ENCODE results near the gene PTPRM.
A peak's percentile ranks its signal among the peaks of the same experiment; 100 is the strongest.

Gene PTPRM

DNA sequence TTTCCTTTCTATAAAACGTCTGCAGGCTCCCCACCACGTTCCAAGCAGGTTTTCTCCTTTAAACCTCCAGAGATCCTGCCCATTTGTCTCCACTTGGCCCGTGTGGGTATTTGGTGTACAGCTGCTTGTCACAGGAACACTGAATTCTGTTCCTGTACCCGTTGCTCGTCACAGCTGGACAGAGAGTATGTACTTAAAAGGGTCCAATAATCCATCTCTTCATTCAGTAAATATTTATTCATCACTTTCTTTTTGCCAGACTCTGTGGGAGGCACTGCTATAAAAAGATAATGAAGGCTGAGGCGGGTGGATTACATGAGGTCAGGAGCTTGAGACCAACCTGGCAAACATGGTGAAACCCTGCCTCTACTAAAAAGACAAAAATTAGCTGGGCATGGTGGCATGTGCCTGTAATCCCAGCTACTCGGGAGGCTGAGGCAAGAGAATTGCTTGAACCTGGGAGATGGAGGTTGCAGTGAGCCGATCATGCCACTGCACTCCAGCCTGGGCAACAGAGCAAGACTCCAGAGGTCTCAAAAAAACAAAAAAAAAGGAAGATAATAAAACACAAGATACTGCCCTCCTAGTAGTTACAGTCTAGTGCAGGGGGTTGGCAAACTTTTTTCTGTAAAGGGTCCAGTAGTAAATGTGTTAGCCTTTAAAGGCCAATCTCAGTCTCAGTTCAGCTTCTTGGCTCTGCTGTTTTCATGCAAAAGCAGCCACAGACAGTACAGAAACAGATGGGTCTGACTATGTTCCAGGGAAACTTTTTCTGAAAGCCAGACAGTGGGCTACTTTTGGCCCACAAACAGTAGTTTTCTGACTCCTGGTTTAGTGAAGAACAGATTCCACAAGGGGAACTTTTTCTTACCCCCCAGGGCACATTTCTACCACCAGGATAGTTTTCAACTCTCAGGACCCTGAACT is 732.2 kb downstream of the PTPRM start:
- DNase-seq, result no peak

DNA sequence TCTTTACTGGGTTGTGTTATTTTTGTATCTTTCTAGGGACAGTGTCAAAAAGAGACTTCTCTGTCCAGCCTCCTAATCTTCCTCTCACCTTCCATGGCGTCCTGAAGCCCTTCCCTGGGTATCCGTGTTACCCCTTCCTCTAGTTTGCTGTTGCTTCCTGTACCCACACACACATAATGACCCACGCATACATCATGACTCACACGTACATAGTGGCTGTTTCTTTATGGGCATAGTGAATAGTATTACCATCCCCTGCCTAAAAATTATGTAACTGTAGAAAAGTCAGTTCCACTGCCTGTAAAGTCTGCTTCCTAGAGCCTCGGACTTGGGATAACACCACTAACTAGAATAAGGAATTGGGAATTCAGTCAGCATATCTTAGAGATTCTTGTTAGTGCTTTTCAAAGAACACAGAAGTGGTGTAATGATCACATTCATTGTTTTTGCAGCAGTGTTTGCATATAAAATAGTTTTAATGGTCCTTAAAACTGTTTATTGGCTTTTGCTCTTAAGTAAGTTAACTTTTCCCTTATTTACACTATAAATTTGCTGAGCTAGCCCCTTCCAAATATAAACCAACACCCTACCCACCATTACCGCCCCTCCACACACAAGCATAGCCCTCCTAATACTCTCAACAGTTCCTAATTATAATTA is 733.8 kb downstream of the PTPRM start:
- no peak for DNase-seq

DNA sequence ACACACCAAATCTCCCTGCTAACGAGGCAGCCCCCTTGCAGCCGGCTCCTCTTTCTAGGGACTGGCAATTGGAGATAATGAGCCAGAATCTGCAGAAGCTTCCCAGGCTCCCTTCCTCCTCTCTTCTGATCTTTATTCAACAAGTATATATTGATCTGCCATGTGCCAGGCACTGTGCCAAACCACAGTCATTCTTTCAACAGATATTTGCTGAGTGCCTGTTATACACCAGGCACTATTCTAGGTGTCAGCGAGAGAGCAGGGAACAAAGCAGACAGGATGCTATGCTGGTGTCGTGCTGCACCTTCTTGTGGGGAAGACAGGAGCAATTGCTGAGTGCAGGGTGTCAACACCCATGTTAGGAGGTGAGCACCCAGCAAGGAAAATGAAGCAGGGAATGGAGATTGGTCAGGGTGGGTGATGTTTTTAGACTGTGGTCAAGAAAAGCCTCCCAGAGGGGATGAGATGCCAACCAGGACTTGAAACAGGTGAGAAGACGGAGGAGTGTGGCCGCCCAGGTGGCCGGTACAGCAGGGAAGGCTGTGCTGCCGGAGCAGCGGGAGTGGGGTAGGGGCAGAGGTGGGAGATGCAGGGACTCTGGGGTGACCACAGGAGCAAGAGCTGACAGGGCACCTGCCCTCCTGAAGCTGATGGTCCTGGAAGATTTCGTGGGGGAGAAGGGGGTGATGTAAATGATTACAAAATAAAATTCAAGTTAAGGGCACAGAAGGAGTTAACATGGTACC is 734.5 kb downstream of the PTPRM start:
- no peak for DNase-seq

DNA sequence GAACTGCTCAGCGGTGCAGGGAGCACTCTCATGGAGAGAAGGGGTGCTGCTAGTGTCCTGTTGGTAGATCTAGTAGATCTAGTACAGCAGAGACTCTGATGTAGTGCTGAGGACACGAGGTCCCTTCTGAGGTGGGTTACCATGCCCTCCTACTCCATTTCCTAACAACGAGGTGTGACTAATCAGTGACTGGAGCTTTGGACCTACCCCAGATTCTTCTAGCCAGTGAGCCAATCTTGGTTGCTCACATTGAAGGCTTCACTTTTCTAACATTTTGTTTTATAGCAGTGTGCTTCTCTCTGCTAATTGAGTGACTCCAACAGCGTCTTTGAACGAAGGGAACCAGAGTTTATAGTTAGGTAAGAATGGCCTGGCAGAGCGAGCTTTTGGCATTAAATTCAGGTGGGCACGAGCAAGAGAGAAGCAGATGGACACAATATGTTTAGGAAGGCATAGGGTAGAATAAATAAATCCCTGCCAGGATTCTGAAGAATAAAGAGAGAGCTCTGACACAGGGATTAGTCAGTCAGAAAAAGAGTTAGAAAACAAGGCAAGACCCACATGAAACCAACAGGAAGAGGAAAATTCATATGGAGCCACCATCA is 736.1 kb downstream of the PTPRM start:
- no peak for DNase-seq

DNA sequence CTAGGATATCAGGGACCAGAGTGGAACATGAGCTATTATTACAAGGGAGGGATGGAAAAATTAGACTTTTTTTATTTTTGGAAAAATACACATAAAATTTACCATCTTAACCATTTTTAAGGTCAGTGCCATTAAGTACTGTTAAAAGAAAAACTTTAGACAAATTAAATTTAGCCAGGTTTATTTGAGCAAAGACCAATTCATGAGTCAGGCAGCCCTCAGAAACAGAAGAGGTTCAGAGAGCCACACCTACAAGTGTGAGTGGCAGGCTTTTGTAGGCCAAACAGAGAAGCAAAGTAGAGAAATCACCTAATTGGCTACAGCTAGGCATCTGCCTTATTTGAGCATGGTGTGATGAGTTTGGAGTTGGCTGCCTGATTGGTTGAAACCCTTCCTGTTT is 740.8 kb downstream of the PTPRM start:
- DNase-seq, result no peak

DNA sequence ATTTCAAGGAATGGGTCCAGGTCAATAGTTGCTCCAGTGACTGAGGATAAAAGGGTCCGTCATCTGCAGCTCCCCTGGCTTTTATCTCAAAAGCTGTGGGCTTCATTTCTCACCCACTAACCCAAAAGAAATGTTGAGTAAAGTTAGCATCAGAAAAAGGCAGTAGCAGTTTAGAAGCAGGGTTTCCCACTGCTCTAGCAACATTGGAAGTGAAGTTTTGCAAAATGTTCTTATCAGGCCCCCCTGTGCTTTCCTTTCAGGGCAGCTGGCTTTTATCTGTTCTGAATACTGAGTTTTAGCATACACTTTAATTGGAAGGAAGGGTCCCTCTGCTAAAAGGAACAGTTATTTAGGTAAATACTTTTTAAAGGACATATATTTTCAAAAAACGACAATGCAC is 745.9 kb downstream of the PTPRM start:
- DNase-seq, result no peak

DNA sequence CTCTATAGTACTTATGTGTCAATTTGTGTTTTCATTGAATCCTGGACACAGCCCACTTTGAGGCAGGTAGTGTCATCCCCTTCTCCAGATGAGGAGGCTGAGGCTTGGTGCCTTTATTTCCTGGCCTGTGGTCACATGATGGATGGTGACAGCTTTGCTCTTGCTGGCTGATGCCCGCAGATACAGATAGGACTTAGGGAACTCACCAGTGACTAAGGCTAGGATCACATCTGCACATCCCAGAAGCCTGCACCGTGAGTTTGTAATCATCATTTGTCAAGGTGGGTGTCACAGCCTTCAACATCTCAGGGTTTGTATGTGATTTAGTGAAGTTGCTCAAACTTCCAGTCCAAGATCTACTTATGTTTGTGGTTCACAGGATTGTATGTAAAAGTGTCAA is 747.0 kb downstream of the PTPRM start:
- DNase-seq, result no peak

DNA sequence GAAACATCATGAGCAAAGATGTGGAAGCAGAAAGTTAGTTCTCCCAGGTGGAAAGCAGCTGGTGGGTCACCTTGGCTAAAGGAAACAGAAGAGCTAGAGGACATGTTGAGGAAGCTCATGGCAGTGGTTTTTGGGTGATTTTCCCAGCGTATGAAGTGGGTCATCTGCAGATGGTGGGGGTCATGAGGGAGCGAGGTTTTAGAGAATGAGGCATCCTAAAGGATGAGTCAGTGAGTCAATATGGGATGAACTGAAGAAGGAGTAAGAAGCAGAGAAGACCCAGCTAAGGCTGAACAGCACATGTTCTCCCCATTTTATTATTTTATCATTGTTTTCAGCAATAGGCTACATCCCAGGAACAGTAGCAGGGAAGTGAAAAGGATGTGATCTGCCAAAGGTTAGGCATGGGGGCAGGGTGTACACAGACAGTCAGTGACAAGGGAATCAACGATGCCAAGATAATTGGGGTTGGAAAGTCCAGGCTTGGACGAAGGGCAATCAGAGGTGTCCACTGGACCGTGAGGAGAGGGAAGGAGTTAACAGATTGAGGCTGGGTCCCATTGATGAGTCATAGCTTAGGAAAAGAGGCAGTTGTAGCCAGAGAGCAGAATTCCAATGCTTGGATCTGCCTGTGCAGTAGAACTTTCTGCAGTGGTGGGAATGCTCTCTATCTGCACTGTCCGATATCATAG is 752.8 kb downstream of the PTPRM start:
- no peak for DNase-seq

DNA sequence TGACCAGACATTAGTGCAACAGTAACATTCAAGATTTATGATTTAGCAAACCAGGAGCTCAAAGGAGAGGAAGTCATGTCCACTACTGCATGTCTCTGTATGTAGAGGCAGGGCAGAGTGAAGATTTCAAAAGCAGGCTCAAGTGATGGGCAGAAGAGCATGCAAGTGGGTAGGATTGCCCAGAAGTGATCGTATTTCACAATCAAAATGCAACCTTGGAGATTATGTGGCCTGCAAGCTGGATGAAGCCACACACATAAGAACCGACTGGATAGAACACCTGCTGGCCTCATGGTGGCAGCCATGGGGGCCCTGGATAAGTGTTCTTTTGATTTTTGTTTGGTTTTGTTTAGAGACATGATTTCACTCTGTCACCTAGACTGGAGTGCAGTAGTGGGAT is 755.4 kb downstream of the PTPRM start:
- peak in 1 of 2 experiments; percentile 51 for DNase-seq

DNA sequence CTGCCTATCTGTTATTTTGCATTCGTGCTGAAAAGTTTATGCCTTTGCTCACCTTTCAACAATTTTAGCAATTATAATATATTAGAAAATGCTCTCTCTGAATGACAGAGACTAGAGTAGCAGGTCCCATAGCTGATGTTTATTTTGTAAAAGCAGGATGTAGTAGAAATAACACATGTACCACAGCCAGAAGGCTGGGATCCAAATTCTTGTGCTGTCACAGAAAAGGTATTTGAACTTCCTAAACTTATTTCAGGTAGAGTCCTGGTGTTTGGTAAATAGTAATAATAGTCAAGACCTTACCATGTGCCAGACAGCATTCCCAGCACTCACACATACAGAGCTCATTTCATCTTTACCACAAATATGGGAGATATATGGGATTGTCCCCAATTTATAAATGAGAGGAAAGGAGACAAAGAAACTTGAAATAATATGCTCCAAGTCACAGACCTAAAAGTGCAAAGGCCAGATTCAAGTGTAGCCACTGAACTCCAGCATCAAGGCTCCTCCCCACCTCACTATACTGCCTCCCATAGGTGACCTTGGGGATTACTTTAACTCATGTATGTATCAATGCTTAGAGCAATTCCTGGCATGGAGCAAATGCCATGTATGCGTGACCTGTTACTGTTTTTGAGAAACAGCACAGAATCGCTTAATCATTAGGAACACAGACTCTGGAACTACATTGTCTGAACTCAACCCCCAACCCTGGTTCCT is 757.4 kb downstream of the PTPRM start:
- DNase-seq, result no peak

DNA sequence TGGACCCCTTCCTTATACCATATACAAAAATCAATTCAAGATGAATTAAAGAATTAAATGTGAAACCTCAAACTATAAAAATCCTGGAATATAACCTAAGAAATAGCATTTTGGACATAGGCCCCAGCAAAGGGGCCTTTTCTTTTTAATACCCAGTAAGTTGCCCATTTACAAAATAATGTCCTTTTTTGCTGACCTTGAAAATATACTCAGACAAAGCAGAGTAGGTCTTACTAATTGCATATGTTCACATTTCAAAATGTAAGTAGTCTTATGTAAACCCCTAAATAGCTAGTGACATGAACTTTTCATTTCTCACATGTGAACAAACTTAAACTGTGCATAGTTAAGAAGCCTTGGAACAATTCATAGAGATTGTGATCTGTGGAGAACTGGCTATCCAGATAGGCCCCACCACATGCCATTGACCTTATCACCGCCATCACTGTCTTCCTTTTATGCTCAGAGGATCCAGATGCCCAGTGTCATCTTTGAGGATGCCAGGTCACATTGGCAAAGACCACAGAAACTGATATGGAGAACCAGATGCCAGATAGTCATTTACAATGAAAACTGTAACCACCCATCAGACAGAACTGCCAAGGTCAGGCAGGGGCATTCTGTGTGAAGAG is 759.8 kb downstream of the PTPRM start:
- no peak for DNase-seq

DNA sequence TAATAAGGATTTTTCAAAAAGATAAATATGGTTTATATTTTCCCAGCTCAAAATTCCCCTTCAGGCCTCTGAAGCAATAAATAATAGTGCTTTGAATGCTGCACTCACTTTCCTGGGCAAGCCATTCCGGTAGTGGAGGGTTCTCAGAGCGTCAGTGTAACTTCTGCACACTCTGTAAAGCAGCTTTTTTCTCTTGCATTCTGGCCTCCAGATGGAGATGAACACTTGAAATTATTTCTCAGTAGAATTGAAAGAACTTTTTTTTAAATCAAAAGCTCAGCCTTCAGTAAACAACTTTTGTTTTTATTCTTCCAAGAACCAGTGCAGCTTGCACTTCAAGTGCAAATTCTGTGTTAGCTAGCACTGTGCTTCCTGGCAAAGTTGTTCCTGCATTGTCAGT is 761.0 kb downstream of the PTPRM start:
- DNase-seq, result no peak

DNA sequence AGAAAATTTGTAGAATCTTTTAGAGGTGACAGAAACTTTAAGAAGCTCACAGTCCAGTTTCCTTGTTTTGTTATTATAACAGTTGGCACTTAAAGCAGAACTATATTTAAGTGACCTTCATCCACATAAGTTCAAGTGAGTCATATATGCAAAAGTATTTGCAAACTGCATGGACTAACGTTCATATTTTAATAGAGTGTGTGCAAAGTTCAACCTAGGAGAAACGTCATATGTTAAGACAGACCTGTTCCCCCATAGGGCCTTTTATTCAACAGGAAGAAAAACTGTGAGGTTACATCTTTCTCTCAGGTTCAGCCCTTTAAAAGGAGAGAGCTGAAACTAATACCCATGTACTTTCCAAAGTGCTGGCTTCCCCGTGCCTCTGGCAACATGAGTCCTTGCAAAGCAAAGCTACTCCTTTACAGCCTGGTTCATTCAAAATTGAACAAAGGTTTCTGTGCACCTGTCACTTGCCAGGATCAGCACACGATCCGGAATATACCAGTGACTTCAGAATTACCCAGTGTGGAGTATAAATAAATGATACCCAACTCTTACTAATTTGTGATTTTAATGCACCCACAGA is 762.2 kb downstream of the PTPRM start:
- no peak for DNase-seq

DNA sequence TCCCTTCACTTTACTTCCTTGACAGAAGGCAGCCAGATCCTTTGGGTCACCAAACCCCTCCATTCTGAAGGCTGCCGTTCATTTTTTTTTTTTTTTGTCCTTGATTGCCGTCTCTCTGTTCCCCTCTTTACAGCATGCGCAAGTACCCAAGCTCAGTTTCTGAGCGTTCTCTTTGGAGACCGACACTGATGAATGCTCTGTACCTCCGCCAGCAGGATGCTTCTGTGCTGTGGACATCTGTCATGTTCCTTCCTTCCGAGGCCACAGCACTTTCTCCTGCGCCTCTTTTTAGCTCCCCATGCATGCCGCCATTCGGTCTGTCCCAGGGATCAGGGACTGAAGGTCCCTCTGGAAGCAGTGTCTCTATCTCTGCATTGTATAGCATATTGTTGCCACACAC is 763.5 kb downstream of the PTPRM start:
- no peak for DNase-seq

DNA sequence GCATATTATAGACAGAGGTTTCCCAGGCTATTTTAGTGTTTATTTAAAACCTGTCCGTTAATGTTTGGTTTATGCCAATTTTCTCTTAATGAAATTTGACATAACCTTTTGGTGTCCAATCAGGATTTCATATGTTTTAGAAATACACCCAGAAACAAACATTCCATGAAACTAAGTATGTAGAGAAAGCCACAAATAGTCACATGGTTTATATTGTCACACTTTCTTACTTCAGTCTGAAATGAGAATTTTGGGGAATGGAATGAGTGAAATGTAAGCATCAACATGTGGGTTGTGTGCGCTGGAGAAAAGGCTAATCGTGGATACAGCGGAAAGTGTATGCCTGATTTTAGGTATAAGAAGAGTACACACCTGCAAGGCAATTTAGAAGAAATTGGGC is 765.2 kb downstream of the PTPRM start:
- no peak for DNase-seq

DNA sequence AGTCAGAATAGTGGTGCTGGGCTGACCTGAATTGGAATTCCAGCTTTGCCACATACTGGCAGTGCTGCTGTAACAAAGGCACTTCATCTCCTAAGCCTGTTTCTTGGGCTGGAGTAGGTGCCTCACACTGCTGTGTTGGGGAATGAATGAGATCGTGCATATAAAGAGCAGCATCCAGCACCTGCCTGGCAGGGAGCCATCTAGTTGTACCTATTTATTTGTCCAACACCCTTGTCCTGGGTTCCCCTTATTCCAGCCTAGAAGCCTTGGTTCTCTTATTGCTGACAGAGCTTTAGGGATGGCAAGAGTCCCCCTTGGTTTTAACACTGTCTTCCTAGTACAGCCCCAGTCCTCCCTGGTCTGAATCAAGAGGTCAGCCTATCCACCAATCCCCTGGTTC is 766.8 kb downstream of the PTPRM start:
- no peak for DNase-seq

DNA sequence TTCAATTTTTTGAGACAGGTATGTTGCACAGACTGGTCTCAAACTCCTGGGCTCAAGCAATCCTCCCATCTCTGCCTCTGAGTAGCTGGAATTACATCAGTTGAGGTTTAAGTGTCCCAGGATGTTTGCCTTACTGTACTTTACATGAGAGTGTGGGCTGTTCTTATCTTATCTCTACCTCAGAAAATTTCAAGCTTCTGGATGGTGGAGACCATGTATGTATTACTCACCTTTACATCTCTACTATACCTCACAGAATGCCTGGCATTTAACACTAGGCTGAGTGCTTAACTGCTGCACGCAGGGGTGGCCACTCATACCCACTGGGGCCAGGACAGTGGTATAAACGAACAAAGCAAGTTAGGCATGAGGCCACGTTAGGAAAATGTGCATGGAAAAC is 770.1 kb downstream of the PTPRM start:
- no peak for DNase-seq

DNA sequence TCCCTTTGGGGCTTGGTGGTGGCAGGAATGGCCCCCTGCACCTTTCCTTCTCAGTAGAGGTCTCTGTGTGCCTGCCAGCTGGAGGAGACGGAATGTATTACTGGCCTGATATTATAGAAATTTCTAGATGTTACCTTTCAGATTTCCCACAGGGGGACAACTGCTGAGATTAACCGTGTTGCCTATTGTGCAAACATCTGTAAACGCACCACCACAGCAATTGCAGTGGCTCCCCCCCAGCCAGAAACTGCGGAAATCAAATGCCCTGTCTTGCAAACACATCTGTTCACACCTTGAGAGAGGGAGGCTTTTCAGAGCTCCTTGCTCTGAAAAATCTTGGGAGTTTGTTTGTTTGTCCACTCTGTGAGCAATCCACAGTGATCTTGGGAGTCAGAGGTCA is 772.1 kb downstream of the PTPRM start:
- DNase-seq, result no peak

DNA sequence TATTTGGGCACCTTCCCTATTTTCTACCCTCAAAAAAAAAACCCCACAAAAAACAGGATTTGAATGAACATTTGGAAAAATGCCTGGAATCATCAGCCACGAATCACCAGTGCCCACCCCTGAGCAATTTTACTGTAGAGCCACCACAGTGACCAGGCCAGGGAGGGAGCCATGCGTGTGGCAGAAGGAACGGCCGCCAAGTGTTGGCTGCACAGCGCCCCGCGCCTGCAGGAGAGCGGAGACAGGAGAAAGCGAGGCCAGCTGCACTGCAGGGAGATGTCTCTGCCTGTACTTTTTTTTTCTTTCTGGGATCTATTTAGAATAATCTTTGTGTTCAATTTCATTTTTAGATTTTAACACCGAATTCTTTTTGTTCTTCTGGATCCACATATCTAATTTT is 772.8 kb downstream of the PTPRM start:
- no peak for DNase-seq

DNA sequence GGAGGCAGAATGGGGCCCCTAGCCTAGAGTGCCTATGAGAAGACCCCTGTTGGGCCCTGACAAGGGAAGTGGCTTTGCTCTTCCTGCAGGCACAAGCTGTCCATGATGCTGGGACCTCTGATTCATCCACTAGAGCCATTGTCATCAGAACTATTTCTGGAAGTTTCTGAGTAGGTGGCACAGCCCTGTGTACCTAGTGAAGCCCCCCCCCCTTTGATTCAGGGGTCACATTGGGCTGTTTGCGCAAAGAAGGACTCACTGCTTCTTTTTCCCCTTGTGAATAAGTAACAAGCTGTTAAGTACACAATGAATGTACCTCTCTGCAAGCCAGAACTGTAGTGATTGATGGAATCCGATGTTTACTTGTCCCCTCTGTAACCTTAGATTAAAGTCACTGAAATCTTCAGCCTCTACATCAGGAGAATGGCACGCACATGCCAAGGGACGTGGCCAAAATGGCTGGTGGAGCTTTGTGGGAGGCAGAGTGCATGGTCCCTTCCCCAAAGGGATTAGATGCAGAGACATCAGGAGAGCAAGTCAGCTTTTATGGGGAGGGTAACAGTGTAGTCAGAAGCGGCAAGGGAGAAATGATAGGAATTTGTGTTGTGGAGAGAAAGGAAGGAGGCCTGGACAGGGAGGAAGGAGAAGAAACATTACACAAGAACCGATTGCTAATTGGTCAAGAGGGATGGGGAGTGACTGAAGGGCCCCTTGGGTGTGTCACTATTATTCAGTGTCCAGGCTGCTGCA is 774.5 kb downstream of the PTPRM start:
- no peak for DNase-seq

Measured in NCI-H524 (cell line).